ENCODE results near the gene OTOS. TPM values are rescaled to one million over a fixed set of nuclear protein-coding genes. Genes with fewer than 3 reads are reported as not detected.

OTOS gene
- total and polyA plus RNA-seq, 9 of the 15 experiments (the other 6 are each of a cell fraction or from before 2014, with no cell fraction given) = not detected

DNA sequence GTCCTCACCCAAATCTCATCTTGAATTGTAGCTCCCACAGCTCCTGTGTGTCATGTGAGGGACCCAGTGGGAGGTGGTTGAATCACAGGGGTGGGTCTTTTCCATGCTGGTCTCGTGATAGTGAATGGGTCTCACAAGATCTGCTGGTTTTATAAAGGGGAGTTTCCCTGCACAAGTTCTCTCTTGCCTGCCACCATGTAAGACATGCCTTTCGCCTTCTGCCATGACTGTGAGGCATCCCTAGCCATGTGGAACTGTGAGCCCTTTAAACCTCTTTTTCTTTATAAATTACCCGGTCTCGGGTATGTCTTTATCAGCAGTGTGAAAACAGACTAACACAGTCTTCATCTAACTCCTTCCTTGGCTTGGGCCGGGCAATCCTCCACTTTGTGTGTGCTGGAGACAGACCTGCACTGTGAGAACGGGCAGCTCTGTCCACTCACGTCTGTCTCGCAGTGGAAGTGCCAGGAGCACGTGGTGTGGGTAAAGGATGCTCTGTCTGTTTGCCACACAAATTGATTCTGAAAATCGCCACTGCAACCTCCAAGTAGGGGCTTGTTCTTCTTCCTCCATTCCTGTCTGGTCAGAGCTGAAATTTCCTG, 47.6 kb upstream of the OTOS start:
- Histone ChIP-seq H3K27ac (ENCODE audit: extremely low read depth, low read depth, low read length) (no peak overlapping the region), H3K79me2 (ENCODE audit: control insufficient read depth, insufficient read depth, low read length) (no peaks in the 10 kb centered on the region), H3K9me3 (replicated peaks; ENCODE audit: control insufficient read depth, insufficient read depth, low read depth, low read length) (no peaks in the 10 kb centered on the region), H2AFZ (ENCODE audit: low read depth, low read length) (no peak overlapping the region), H4K20me1 (replicated peaks; ENCODE audit: control insufficient read depth, insufficient read depth, low read length) (no peaks in the 10 kb centered on the region), H3K9ac (ENCODE audit: insufficient read depth in 1 of 2, low read depth in 2 of 2, low read length in 2 of 2) (no peak overlapping the region), H3K27me3 (ENCODE audit: control insufficient read depth in 2 of 2, insufficient read depth in 2 of 2, low read length in 2 of 2) (peaks cover 0 to 37% of the 10 kb centered on the region in 2 experiments; a peak in 3 of 5 replicates), H3K4me2 (ENCODE audit: insufficient read depth, low read length) (no peak overlapping the region), H3K4me3 (no peak overlapping the region), H3K36me3 (ENCODE audit: control insufficient read depth, insufficient read depth, low read length) (no peaks in the 10 kb centered on the region), H3K9me1 (ENCODE audit: control insufficient read depth, insufficient read depth, low read length) (no peaks in the 10 kb centered on the region), H3K4me1 (replicated peaks in 1 of 2; ENCODE audit: control insufficient read depth in 2 of 2, insufficient read depth in 2 of 2, low read length in 2 of 2) (no peaks in the 10 kb centered on the region)
- CTCF ChIA-PET (ENCODE audit: low intra/inter-chr PET ratio) = no interaction called here
- in situ Hi-C loops (cut with MboI) (no loop called here), intact Hi-C loops (cut with micrococcal nuclease) (no loop called here)
- no TSS peak for BruUV-seq (replicated peaks)
- POLR2A ChIA-PET = no interaction called here
- FAIRE-seq (no peak), ATAC-seq (no peak), DNase-seq (ENCODE audit: extremely low read depth in 1 of 4, low spot score in 3 of 4) (no peak)
- 2% methylated on average over 10 of the region's 10 CpGs for WGBS (ENCODE audit: insufficient coverage, low coverage, missing lambda C conversion rate)
- TF ChIP-seq HLTF (IDR thresholded peaks at IDR 0.05) (no peak), PREB (CRISPR knock-in tag; IDR thresholded peaks at IDR 0.05) (no peak), SAP30 (IDR thresholded peaks at IDR 0.05; ENCODE audit: borderline replicate concordance, insufficient read depth, low read depth, low read length, poor library complexity, severe bottlenecking) (no peak), KLF10 (CRISPR knock-in tag; IDR thresholded peaks at IDR 0.05) (no peak), ZNF764 (CRISPR knock-in tag; IDR thresholded peaks at IDR 0.05; ENCODE audit: low read depth) (no peak), PHB2 (IDR thresholded peaks at IDR 0.05; ENCODE audit: low read depth) (no peak), GATAD2A (IDR thresholded peaks at IDR 0.05) (no peak)
